Right lobe of liver (tissue), 4 donors: ENCODE results near the gene NFATC3.

Source experiments
- POLR2A ChIP-seq: fragments of 450-650 bp; IDR thresholded peaks from one replicate; pipeline ENCODE4 v1.6.1; 2017; ENCODE audit warnings: antibody characterized with exemption, mild to moderate bottlenecking
- TF ChIP-seq, protein P1 (sequence below), 4 donors: fragments of 200-600 bp in 3 of 4; fragments of 450-650 bp in 1 of 4; IDR thresholded peaks; one replicate each; pipeline versions ENCODE4 v1.5.1 to v1.8.0; 2016 to 2022; ENCODE audit warnings: antibody characterized with exemption in 4 of 4, mild to moderate bottlenecking in 2 of 4
- donor health status: DM: no; HTN: no; CAD: no.
- donor health status: DM: no; HTN: no; CAD: no.
- donor health status: DM: no; HTN: yes; CAD: no.

DNA sequence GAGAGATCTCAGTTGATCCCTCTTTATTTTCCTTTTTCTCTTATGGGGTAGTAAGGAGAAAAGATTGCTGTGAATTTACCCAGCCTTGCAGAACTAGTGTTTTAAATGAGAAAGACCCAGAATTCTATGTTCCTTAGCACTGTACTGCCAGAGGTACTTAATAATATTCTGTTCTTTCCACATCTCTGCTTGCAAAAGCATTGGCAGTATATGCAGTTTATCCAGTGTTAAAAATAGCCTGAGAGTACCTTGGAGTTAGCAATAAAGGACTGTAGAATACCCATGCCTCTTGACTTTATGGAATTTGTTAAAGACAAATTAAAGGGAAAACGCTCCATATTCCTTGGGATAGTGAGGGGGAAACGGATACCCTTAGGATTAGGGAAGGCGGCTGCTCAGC, 191.1 kb downstream of the NFATC3 start:
- TF ChIP-seq POLR2A, result no peak
- TF ChIP-seq, protein P1, sequence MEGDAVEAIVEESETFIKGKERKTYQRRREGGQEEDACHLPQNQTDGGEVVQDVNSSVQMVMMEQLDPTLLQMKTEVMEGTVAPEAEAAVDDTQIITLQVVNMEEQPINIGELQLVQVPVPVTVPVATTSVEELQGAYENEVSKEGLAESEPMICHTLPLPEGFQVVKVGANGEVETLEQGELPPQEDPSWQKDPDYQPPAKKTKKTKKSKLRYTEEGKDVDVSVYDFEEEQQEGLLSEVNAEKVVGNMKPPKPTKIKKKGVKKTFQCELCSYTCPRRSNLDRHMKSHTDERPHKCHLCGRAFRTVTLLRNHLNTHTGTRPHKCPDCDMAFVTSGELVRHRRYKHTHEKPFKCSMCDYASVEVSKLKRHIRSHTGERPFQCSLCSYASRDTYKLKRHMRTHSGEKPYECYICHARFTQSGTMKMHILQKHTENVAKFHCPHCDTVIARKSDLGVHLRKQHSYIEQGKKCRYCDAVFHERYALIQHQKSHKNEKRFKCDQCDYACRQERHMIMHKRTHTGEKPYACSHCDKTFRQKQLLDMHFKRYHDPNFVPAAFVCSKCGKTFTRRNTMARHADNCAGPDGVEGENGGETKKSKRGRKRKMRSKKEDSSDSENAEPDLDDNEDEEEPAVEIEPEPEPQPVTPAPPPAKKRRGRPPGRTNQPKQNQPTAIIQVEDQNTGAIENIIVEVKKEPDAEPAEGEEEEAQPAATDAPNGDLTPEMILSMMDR (IDR thresholded peaks at IDR 0.05), result no peak
